Neural progenitor cell (in vitro differentiated cells): Measurements from ENCODE around the gene HSPB6. TPM values are rescaled to one million over a fixed set of nuclear protein-coding genes. Genes with fewer than 3 reads are reported as not detected.
A peak's percentile ranks its signal among the peaks of the same experiment; 100 is the strongest.

Experiments used
- DNase-seq: peaks from one replicate; pipeline ENCODE4 v3.0.0-alpha.2; 2016; ENCODE audit warnings: low spot score
- H2AFZ ChIP-seq: fragments of 200-600 bp; sonication (generic); replicated peaks from 2 replicates; pipeline ENCODE4 v1.6.1; 2016; ENCODE audit warnings: antibody characterized with exemption
- H3F3A ChIP-seq: fragments of 200-600 bp; sonication (generic); 2 replicates; pipeline ENCODE4 v1.6.1; 2016; ENCODE audit warnings: antibody characterized with exemption, low read depth
- H3K27ac ChIP-seq: fragments of 200-600 bp; sonication (generic); 2 replicates; pipeline ENCODE4 v1.5.1; 2016; ENCODE audit warnings: mild to moderate bottlenecking
- H3K27me3 ChIP-seq: fragments of 200-600 bp; sonication (generic); 2 replicates; pipeline ENCODE4 v1.6.1; 2016; ENCODE audit warnings: mild to moderate bottlenecking, moderate library complexity
- H3K36me3 ChIP-seq: fragments of 200-600 bp; sonication (generic); 2 replicates; pipeline ENCODE4 v1.5.1; 2016
- H3K4me1 ChIP-seq: fragments of 200-600 bp; sonication (generic); 2 replicates; pipeline ENCODE4 v1.6.1; 2016; ENCODE audit warnings: mixed run types
- H3K4me2 ChIP-seq: fragments of 200-600 bp; sonication (generic); 2 replicates; pipeline ENCODE4 v1.6.1; 2016
- H3K4me3 ChIP-seq: fragments of 200-600 bp; sonication (generic); 2 replicates; pipeline ENCODE4 v1.5.1; 2016
- H3K79me2 ChIP-seq: fragments of 200-600 bp; sonication (generic); 2 replicates; pipeline ENCODE4 v1.6.1; 2016; ENCODE audit warnings: low read depth
- H3K9ac ChIP-seq: fragments of 200-600 bp; sonication (generic); 2 replicates; pipeline ENCODE4 v1.6.1; 2016
- H3K9me3 ChIP-seq: fragments of 200-600 bp; sonication (generic); 2 replicates; pipeline ENCODE4 v1.5.1; 2016; ENCODE audit warnings: low read depth
- H4K20me1 ChIP-seq: fragments of 200-600 bp; sonication (generic); 2 replicates; pipeline ENCODE4 v1.6.1; 2016; ENCODE audit warnings: low read depth
- H3K27ac Mint-ChIP-seq: 3 replicates; pipeline ENCODE4 v1.8.0; 2021; ENCODE audit warnings: mixed read lengths
- H3K27me3 Mint-ChIP-seq: 2 replicates; pipeline ENCODE4 v1.8.0; 2022; ENCODE audit warnings: low read depth, mild to moderate bottlenecking, inconsistent platforms, moderate library complexity, mixed read lengths; ENCODE audit not compliant: insufficient read depth
- H3K36me3 Mint-ChIP-seq: 3 replicates; pipeline ENCODE4 v1.8.0; 2021; ENCODE audit warnings: mixed read lengths
- H3K4me1 Mint-ChIP-seq: 3 replicates; pipeline ENCODE4 v1.8.0; 2021; ENCODE audit warnings: mixed read lengths
- H3K4me3 Mint-ChIP-seq: 3 replicates; pipeline ENCODE4 v1.8.0; 2021; ENCODE audit warnings: mild to moderate bottlenecking, moderate library complexity, mixed read lengths
- H3K9me3 Mint-ChIP-seq: 3 replicates; pipeline ENCODE4 v1.8.0; 2020; ENCODE audit warnings: mixed read lengths
- EZH2 ChIP-seq: fragments of 200-600 bp; sonication (generic); IDR thresholded peaks from 2 replicates; pipeline ENCODE4 v1.6.1; 2017; ENCODE audit warnings: antibody characterized with exemption, mild to moderate bottlenecking, moderate library complexity
- EZH2phosphoT487 ChIP-seq: fragments of 200-600 bp; sonication (generic); IDR thresholded peaks from 2 replicates; pipeline ENCODE4 v1.6.1; 2017; ENCODE audit warnings: antibody characterized with exemption
- total RNA-seq: library from RNA; depleted of rRNA; stranded (reverse); fragments of >200 nt; gene quantifications from 2 replicates; pipeline ENCODE4 v1.2.3, GENCODE V29; 2015; ENCODE audit warnings: low replicate concordance
- TF ChIP-seq, protein P1 (sequence below): fragments of 200-600 bp; sonication (generic); IDR thresholded peaks from 2 replicates; pipeline ENCODE4 v1.5.1; 2017; ENCODE audit warnings: antibody characterized with exemption, mild to moderate bottlenecking

Gene HSPB6
- total RNA-seq, 1 donor from 2014 or later: not detected

DNA sequence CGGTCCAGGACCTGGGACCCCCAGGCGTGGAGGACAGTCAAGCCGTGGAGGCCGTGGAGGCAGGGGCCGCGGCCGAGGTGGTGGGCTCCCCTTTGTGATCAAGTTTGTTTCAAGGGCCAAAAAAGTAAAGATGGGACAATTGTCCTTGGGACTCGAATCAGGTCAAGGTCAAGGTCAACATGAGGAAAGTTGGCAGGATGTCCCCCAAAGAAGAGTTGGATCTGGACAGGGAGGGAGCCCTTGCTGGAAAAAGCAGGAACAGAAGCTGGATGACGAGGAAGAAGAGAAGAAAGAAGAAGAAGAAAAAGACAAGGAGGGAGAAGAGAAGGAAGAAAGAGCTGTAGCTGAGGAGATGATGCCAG, 36.7 kb downstream of the HSPB6 start:
- Histone ChIP-seq H3F3A (peaks cover 19% of the 10 kb centered on the region), H3K4me3 (no peak overlapping the region), H3K9ac (no peak overlapping the region), H3K27me3 (peaks cover 8% of the 10 kb centered on the region), H3K79me2 (peaks cover 22% of the 10 kb centered on the region), H4K20me1 (peaks cover 23% of the 10 kb centered on the region), H3K4me2 (no peak overlapping the region), H3K27ac (no peak overlapping the region), H2AFZ (no peak overlapping the region), H3K36me3 (no peaks in the 10 kb centered on the region), H3K9me3 (no peaks in the 10 kb centered on the region), H3K4me1 (peaks cover 16% of the 10 kb centered on the region)
- Mint-ChIP-seq H3K27me3 (peaks cover 6% of the 10 kb centered on the region), H3K4me1 (peaks cover 22% of the 10 kb centered on the region), H3K27ac (no peak overlapping the region), H3K4me3 (peak overlapping the region; percentile 59), H3K9me3 (no peaks in the 10 kb centered on the region), H3K36me3 (peaks cover 23% of the 10 kb centered on the region)
- TF ChIP-seq EZH2: no peak
- no peak for DNase-seq

- no peaks in the 10 kb centered on the region for H3K9me3 Mint-ChIP-seq
- TF ChIP-seq EZH2phosphoT487 (no peak), EZH2 (no peak)
- TF ChIP-seq, protein P1, sequence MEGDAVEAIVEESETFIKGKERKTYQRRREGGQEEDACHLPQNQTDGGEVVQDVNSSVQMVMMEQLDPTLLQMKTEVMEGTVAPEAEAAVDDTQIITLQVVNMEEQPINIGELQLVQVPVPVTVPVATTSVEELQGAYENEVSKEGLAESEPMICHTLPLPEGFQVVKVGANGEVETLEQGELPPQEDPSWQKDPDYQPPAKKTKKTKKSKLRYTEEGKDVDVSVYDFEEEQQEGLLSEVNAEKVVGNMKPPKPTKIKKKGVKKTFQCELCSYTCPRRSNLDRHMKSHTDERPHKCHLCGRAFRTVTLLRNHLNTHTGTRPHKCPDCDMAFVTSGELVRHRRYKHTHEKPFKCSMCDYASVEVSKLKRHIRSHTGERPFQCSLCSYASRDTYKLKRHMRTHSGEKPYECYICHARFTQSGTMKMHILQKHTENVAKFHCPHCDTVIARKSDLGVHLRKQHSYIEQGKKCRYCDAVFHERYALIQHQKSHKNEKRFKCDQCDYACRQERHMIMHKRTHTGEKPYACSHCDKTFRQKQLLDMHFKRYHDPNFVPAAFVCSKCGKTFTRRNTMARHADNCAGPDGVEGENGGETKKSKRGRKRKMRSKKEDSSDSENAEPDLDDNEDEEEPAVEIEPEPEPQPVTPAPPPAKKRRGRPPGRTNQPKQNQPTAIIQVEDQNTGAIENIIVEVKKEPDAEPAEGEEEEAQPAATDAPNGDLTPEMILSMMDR: no peak
- H3K27ac Mint-ChIP-seq: no peak overlapping the region
- Histone ChIP-seq H3K4me3 (peak overlapping the region; percentile 73), H2AFZ (no peak overlapping the region), H3K4me2 (peak overlapping the region; percentile 87), H3K36me3 (no peaks in the 10 kb centered on the region), H3K79me2 (peaks cover 22% of the 10 kb centered on the region), H4K20me1 (peaks cover 23% of the 10 kb centered on the region), H3F3A (peaks cover 19% of the 10 kb centered on the region), H3K4me1 (peaks cover 21% of the 10 kb centered on the region), H3K9me3 (no peaks in the 10 kb centered on the region), H3K9ac (no peak overlapping the region), H3K27ac (no peak overlapping the region), H3K27me3 (peaks cover 8% of the 10 kb centered on the region)
- H3K36me3 Mint-ChIP-seq: peaks cover 20% of the 10 kb centered on the region
- H3K4me3 Mint-ChIP-seq: peak overlapping the region; percentile 94
- H3K4me1 Mint-ChIP-seq: peaks cover 27% of the 10 kb centered on the region
- H3K27me3 Mint-ChIP-seq: peaks cover 8% of the 10 kb centered on the region
- no peak for DNase-seq
These were observed 37.2 kb downstream of the HSPB6 start for GRCh38 chr19:35719402-35720162.

DNA sequence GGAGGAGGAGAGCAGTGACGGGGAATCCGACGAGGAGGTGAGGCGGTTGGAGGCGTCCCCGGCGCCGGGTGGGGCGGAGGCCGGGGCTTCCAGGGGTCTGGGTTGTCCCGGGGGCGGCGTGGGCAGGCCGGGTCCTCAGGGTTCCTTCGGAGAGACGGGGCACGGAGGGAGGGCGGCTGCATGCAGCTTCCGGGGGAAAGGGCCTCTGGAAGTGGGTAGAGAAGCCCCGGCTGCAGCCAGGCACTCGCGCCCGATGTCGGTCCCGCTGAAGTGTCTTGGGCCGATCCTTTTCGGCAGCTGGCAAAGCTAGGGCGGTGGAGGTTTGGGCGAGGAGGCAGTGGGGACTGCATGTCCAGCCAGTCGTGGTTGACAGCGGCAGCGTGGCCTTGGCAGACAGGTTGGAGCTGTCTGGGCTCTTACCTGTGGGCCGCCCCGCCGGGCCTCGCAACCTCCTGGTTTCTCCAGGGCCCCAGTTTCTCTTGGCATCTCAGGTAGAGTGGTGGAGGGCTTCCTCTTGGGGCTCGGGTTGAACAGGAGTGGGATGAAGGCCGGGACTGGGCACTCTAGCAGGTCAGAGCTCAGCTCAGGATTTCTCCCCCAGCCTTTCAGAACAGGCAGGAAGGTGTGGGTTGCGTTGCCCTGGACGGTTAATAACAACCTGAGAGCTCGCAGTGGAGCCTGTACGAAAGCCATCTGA, 38.3 kb downstream of the HSPB6 start:
- Histone ChIP-seq H4K20me1 (peaks cover 28% of the 10 kb centered on the region), H3K4me3 (peak overlapping the region; percentile 73), H3K4me2 (peak overlapping the region; percentile 87), H3K79me2 (peaks cover 22% of the 10 kb centered on the region), H3K4me1 (peaks cover 22% of the 10 kb centered on the region), H3K27me3 (peaks cover 8% of the 10 kb centered on the region), H3F3A (peaks cover 19% of the 10 kb centered on the region), H2AFZ (no peak overlapping the region), H3K36me3 (no peaks in the 10 kb centered on the region), H3K9me3 (no peaks in the 10 kb centered on the region), H3K9ac (peak overlapping the region; percentile 91), H3K27ac (no peak overlapping the region)
- Mint-ChIP-seq H3K27ac (no peak overlapping the region), H3K27me3 (peaks cover 11% of the 10 kb centered on the region), H3K4me1 (peaks cover 38% of the 10 kb centered on the region), H3K36me3 (peaks cover 18% of the 10 kb centered on the region), H3K4me3 (peak overlapping the region; percentile 94), H3K9me3 (no peaks in the 10 kb centered on the region)
- TF ChIP-seq EZH2phosphoT487 (no peak), EZH2 (no peak)
- TF ChIP-seq, protein P1: no peak
- no peak for DNase-seq
